GM10248 (cell line): ENCODE results near the gene CAMTA1.

Experiments
- CTCF ChIA-PET: fragments of 300-600 bp; sonication (Branson Sonifier 250); formaldehyde crosslinking; extraction: SDS; loops from one replicate; lab custom pipeline; 2021; ENCODE audit warnings: antibody characterized with exemption; lab: Yijun Ruan, JAX
- POLR2A ChIA-PET: fragments of 350-650 bp; sonication (Branson Sonifier 250); formaldehyde crosslinking; extraction: SDS; loops from one replicate; lab custom pipeline; 2020; ENCODE audit warnings: antibody characterized with exemption; lab: Yijun Ruan, JAX
- DNase-seq: peaks from one replicate; pipeline ENCODE4 v3.0.0; 2012; ENCODE audit errors: extremely low spot score
- TF ChIP-seq, protein P1 (sequence below): IDR thresholded peaks from 2 replicates; pipeline ENCODE4 v1.5.1; 2012; ENCODE audit warnings: mild to moderate bottlenecking, low read depth; ENCODE audit errors: extremely low read depth, missing control alignments, control extremely low read depth

Gene CAMTA1

DNA sequence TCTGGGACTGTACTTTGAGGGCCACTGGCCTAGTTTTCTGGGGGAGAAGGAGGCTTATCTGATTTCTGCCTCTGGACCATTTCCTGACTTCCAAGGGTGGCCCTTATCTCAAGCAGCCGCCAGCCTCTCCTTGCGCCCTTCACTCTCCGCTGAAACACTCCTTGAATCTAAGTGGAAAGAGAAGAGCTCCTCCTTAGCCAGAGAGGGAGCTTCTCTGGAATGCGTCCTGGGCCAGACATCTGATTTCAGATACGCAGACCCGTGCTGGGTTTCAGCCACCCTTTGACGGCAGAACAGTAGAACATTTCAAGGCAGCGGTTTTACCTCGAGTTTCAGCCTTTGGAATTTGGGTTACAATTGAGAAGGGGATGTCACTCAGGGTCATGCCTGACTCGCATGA is 308.0 kb downstream of the CAMTA1 start:
- TF ChIP-seq, protein P1, sequence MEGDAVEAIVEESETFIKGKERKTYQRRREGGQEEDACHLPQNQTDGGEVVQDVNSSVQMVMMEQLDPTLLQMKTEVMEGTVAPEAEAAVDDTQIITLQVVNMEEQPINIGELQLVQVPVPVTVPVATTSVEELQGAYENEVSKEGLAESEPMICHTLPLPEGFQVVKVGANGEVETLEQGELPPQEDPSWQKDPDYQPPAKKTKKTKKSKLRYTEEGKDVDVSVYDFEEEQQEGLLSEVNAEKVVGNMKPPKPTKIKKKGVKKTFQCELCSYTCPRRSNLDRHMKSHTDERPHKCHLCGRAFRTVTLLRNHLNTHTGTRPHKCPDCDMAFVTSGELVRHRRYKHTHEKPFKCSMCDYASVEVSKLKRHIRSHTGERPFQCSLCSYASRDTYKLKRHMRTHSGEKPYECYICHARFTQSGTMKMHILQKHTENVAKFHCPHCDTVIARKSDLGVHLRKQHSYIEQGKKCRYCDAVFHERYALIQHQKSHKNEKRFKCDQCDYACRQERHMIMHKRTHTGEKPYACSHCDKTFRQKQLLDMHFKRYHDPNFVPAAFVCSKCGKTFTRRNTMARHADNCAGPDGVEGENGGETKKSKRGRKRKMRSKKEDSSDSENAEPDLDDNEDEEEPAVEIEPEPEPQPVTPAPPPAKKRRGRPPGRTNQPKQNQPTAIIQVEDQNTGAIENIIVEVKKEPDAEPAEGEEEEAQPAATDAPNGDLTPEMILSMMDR: no peak
- no peak for DNase-seq
- ChIA-PET CTCF (no interaction called here), POLR2A (no interaction called here)

DNA sequence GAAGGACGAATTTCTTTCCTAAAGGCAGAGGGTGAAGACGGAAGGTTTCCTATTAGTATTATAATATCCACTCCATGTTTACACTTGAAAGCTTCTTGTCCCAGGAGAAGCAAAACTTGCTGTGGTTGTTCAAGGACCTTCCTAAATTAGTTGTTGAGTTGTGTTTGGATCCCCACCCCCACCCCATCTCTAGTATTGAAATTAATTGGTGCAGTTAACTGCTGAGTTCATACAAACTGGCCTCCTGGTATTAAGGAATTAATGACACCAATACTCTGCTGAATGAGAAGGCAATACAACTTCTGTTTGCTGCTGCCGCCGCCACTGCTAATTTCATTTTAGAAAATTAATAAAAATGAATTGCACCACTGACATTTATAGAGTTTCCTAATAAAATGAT is 308.8 kb downstream of the CAMTA1 start:
- TF ChIP-seq, protein P1: no peak
- CTCF ChIA-PET: no interaction called here
- DNase-seq: no peak
- POLR2A ChIA-PET: no interaction called here

DNA sequence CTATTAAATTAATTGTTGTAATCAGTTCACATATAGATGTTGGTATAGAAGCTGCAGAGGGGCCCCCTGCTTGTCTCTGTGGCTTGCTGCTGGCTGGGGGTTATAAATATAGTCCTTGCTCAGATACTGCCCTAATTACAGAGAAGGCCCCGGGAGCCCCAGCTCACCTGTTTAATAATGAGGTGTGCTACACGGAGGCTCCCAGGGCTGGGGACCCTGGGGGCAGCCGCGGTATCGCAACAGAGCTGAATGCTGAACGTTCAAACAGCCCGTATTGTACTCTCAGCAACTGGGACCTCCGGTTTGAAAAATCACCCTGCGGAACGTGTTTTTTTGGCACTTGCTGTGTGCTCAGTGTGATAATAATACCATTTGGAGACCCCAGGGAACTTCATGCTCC is 309.3 kb downstream of the CAMTA1 start:
- CTCF ChIA-PET: no interaction called here
- TF ChIP-seq, protein P1: no peak

DNA sequence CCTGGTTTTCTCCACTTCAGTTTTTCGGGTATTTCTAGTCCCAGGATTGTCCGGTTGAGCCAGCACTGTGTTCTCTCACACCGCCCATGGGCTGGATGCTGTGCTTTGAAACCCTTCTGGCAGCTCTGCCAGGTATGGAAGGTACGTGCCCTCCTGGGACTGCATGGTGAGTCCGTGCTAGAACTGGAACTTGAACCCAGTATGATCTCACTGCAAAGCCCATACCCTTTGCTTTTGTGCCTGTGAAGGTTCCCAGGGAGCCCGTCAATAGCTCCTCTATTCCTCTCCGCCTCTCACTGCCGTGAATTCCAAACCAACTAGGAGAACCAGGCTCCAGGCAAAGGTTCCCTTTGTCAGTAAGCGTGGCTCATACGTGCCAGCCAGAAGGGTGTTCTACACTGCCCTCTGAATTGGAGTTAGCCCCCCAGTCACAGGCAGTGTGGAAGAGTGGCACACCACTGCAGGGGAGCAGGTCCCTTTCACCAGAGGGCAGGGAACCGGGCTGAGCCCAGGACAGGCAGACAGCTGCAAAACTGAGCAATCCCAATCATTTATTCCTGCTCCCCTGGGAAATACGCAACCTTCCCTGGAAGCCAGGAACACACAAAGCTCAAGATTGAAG is 310.2 kb downstream of the CAMTA1 start:
- no peak for DNase-seq
- ChIA-PET POLR2A (no interaction called here), CTCF (no interaction called here)
- TF ChIP-seq, protein P1: no peak

More for the DNA sequence above, 309.3 kb downstream of the CAMTA1 start:
- no peak for DNase-seq
- POLR2A ChIA-PET: no interaction called here

DNA sequence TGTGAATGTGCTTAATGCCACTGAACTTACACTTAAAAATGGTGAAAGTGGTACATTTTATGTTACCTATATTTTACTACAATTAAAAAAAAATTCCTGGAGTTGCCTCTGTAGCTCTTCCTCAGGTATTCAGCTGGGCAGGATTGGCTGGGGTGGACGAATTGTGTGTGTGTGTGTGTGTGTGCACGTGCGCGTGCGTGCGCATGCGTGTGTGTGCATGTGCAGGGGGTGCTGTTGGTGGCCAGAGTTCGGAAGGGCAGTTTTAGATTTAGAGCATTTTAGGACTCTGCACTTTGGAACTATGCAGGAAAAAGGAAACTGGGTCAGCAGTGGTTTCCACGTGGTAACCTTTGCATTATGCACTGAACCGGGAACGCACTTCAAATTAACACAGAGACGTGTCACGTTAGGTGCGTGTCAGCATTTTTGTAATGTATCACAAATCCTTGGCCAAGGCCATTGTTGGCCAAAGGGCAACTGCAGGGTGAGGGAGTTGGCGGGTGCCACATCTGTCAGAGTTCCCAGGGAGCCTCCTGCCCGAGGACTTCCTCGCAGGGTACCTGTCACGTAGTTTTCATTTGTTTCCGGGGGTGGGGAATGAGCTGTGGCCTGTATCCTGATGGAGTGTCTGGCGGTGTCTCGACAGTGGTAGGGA is 312.8 kb downstream of the CAMTA1 start:
- ChIA-PET POLR2A (no interaction called here), CTCF (no interaction called here)
- no peak for DNase-seq
- TF ChIP-seq, protein P1: no peak

DNA sequence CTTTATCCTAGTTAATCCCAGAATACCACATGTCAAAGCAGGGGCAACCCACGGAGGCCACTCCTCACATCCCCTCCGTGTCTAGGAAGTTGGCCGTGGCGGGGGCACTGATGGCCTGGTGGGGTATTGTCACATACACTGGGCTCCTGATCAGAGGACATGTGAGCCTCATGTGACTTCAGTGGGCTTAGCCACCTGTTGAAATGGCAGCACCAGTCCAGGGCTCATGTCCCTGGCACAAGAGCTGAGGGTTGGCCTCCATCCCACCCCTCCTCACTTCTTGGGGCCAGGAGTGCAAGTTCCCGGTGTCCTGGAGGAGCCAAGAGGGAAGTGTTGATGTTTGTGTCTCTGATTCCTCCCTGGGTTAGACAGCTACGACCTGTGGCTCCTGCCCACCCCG is 313.4 kb downstream of the CAMTA1 start:
- POLR2A ChIA-PET: no interaction called here
- TF ChIP-seq, protein P1: no peak
- no peak for DNase-seq
- CTCF ChIA-PET: interaction anchor here (1.3 kb wide), 1 partner anchor 22 kb away, joined by 3 read pairs; no protein-coding TSS in a partner anchor

DNA sequence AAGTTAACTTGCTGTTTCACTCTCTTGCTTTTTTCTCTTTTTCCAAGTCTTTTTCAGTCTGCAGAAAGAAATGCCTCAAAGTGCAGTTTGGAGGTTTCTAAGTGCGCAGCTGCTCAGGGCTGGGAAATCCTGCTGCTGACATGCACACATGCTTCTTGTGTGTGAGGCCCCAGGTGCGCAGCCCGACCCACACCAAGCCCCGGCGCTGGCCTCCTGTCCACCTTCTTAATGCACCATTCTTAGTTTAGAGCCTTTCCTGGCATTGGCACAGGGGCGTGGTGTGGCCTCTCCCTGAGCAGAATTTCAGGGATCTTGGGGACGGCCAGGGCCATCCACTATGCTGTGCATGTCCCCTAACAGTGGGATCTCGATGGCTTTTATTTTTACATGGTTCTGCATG is 315.2 kb downstream of the CAMTA1 start:
- TF ChIP-seq, protein P1: no peak
- CTCF ChIA-PET: no interaction called here
- DNase-seq: no peak
- POLR2A ChIA-PET: no interaction called here
